Ramos (cell line): ENCODE measurements around the gene RARRES2.
"Not testable (repeated sequence)": the region's sequence is repeated elsewhere in the genome, so short reads cannot be mapped to it uniquely, and the experiment has no call there.

Experiments used
- in situ Hi-C: fragments of 300-500 bp; cut with MboI; formaldehyde crosslinking; loops from one replicate; pipeline ENCODE4 v1.14.3; 2022; ENCODE audit warnings: low sequenced_read_pairs; ENCODE audit not compliant: unreplicated experiment

The RARRES2 gene

DNA sequence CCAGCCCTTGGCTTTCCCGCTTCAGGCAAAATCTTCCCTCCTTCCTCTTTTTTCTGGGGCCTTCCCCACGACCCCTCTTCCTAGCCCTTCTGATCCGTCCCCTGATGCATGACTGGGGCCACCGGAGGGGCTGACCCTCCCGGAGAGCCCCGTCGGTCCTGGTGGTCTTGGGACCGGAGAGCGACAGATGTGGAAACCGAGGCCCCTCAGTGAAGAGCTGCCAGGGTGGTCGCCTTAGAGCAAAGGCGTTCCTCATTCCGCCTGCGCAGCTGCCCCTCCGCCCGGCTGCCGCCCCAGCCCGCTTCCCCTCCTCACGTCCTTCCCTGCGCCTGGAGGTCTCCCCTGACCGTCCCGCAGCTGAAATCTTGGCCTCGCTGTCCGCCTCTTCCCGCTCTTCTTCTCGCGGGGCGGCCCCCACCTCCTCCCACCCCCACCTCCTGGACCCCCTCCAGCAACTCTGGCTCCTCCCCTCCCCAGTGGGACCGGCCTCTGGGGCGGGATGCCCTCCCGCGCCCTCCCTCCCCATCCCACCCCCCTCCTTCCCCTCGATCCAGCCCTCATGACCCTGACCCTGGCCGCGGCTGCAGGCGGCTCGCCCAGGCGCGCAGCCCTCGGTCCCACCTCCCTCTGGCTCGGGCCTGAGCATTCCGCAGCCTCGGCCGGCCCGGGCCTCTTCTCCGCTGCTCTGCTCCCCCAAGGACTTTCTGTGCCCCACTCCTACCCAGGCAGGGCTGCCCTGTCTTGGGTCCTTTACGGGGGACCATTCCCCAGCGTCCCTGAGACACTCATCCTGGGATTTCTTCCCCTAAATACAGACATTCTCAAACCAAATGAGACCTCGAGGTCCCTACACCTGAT is at the start of gene RARRES2:
Gene RARRES2 (minus strand): TSS at position 367 of the 858 bp plus-strand sequence. CDS start 1,020 bp downstream, outside the sequence.
- in situ Hi-C loops, result no loop called here

DNA sequence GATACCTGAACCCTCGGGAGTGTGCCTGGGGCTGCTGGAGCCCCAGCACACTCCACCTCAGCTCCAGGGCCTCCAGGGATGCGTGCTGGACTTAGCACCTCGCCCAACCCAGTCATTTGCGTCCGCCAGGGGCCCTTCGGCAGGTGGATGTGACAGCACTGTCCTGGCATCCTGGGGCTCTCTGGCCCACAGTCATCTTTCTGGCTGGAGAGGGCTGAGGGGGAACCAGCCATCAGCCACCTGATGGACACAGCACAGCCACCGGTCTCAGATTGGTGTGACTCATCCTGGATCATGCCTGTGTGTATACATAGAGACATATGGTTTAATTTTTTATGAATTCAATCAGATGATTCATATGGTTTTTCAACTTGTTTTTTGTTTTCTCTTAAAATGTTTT is 48.8 kb upstream of the RARRES2 start:
- in situ Hi-C loops, result no loop called here

GRCh38 chr7:150389532-150389816 is 48.0 kb upstream of the RARRES2 start:
- in situ Hi-C loops, result no loop called here

GRCh38 chr7:150388709-150389531 is 47.5 kb upstream of the RARRES2 start:
- in situ Hi-C loops, result no loop called here

DNA sequence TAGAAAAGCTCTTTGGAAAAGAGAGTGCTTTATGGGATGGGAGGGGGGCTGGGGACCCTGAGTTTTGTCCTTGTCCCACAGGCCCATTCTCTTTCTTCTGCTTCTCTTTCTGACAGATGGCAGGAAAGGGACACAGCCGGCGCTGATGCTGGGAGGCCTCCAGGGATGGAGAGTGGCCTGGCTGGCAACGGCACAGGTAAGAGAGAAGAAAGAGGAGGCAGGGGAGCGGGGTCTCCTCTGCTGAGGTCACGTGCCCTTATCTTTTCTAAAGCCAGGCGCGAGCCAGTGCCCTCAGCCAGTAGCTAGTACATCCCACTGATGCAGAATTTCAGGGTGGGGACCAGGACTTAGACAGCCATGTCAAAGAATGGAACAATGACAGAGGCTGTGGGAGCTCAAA is 46.9 kb upstream of the RARRES2 start:
- in situ Hi-C loops, result no loop called here

DNA sequence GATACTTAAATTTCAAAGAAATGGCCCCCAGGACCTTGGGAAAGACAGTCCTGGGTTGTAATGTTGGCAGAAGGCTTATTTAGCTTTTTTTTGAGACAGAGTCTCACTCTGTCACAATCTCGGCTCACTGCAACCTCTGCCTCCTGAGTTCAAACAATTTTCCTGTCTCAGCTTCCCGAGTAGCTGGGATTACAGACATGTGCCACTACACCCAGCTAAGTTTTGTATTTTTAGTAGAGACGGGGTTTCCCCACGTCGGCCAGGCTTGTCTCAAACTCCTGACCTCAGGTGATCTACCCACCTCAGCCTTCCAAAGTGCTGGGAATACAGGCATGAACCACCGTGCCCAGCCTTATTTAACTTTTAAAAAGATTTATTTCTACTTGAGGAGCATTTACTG is 44.5 kb upstream of the RARRES2 start:
- in situ Hi-C loops, result not testable (repeated sequence)

- in situ Hi-C loops, result no loop called here
Measured at GRCh38 chr7:150385302-150385723, 43.9 kb upstream of the RARRES2 start.

- in situ Hi-C loops, result no loop called here
Measured at GRCh38 chr7:150384406-150385301, 43.2 kb upstream of the RARRES2 start.

DNA sequence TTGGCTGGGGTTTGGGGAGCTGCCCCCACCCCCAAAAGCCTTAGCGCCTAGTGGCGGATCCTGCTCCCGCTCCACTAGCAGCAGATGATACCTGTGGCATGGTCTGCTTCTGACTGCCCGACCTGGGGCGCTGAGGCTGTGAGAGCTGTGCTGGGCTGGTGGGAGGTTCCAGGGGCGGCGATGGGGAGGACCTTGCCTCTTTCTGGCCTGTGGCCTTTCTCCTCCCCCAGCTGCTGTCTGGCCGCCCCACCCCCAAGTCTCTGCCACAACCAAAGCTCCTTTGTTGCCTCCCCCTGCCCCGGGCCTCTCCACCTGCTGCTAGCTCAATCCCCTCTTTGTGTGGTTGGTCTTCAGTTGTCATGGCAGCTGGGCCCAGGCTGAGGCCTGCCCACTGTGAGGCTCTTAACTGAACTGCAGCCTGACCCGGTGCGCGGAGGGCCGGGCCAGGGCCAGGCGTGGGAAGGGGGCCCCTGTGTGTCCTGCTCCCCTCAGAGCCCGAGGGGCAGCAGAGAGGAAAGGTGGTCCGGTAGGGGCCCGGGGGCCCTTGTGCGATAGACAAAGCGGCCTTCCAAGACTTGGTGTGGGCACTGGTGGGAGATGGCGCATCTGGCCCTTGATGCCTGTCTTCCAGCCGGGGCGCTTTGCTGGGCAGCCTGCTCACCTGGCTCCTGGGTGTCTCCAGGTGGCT is 42.4 kb upstream of the RARRES2 start:
- in situ Hi-C loops, result no loop called here

- in situ Hi-C loops, result no loop called here
Measured at GRCh38 chr7:150382844-150383225, 41.4 kb upstream of the RARRES2 start.

DNA sequence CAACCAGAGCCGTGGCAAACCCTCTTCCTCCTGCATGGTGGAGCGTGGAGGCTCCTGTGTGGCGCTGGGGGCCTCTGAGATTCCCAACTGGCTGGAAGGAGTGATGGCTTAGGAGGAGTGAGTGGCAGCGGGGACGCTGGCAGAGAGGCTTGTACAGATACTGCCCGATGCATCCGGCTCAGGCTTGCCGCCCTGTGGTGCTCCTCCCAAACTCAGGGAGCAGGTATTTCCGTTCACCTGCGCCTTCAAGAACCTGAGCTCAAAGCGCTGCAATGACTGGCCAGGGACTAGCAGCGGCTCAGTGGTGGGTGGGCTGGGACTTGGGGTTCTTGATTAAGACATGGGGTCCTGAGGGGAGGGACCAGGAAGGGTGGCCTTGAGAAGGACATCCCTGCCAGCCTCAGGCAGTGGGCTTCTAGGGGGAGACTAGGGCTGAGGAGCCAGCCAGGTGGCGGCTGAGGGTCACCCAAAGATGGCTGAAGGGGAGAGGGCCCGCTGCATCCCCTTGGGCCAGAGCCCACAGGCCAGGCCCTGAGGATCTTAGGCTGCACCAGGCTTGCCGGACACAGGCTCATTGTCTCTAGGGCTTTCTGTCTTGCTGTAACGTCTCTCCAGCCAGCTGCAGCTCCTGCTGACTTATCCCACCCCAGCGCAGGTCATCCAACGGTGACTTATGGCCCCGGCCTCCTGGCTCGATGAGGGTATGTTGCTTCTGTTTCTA is 40.9 kb upstream of the RARRES2 start:
- in situ Hi-C loops, result no loop called here

DNA sequence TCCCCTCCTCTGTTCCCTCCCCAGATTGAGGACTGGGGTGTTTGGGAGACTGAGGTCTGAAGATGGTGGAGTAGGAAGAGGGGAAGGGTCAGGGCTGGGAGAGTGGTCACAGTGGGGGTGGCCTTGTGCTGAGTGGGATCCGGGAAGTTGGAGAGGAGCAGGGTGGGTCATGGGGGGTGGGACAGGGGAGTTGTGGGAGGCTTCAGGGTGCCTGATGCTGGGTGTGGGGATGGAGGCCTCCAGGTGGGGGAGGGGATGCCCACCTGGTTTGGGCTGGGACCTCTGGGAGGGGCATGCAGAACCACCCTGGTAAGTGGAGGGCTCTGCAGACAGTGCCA is 40.3 kb upstream of the RARRES2 start:
- in situ Hi-C loops, result no loop called here

DNA sequence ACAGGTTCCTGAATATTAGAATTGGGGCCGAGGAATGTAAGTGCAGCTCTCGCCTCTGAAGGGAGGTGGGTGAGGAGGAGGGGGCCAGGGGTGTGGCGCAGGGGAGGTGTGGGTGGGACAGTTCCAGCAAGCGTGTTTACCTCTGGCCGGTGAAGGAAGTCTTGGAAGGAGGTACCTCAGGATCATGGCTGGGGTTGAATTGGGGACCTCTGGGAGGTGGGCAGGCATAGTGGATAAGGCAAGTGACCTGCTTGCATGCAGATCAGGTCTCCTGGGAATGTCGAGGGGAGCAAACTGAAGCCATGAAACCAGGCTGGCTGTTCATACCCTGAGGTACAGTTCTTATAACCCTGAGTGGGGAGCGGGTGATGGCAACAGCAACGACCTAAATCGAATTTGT is 39.7 kb upstream of the RARRES2 start:
- in situ Hi-C loops, result no loop called here

GRCh38 chr7:150380463-150380862 is 39.0 kb upstream of the RARRES2 start:
- in situ Hi-C loops, result no loop called here

GRCh38 chr7:150379441-150380379 is 38.3 kb upstream of the RARRES2 start:
- in situ Hi-C loops, result no loop called here

- in situ Hi-C loops, result no loop called here
Measured at GRCh38 chr7:150378853-150379440, 37.5 kb upstream of the RARRES2 start, which contains the start of gene ZNF775. Gene ZNF775 (plus strand): TSS chr7:150379330. CDS start chr7:150388471, 9,141 bp downstream.

GRCh38 chr7:150378115-150378852 is 36.9 kb upstream of the RARRES2 start:
- in situ Hi-C loops, result no loop called here
